CD4-positive, alpha-beta T cell treated with Interleukin-15 for 4 hours (primary cell): ENCODE results near the gene FMN2.

Source experiments
- DNase-seq: peaks from one replicate; pipeline ENCODE4 v3.0.0-alpha.2; 2020; ENCODE audit warnings: low spot score

The FMN2 gene

DNA sequence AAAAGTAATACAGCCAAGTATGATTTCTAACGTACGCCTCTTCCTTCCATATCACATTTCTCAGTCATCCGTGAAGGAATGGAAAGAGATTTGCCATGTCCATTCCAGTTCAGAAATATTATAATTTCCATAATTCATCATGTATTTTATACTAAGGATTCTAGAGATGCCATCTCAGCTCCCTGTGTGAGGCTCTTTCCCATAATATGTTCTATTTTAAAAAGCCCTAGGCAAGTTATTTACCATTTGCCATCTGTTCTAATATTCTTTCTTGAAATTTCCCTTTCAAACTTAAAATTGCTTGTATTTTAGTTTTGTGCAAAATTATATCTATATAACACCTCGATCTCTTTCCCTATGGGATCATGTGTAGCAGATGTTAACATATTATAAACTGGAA lies 106.7 kb downstream of the FMN2 start:
- DNase-seq = no peak

DNA sequence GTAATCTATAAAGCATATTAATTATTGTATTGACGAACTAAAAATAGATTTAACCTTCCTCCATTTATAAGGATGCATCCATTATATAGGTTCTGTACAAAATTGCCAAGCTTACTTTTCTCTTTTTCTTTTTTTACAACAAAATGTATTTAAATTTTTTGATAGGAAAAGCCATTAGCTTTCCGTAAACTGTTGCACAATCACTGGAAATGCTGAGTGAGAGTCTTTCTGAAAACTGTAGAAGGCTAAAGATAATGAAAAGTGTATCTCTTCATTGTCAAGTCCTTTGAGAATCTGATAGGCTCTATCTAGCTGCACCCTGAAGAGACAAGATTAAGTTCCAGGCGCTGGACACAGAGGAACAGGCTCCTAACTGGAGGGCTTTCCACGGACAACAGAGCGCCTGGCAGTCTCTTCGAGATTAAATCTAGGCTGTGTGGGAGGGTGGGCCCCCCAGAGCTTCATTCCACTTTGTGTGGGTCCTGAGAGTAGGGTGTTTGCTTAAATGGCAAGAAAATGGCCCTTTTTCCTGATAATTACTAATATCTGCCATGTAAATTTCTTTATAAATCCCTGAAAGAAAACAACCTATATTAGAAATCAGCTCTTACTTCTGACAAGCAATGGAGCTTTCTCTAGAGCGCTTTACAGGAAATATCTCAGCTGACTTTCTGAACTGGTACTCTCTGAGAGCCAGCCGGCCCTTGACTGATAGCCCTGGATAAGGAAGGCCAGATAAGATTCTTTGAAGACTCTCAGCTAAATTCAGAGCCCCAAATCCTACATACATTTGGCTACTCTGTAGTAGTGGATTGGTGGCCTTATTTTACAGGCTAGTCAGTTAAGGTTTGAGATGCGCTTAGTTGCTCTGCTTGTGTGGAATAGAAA lies 108.3 kb downstream of the FMN2 start:
- no peak for DNase-seq

DNA sequence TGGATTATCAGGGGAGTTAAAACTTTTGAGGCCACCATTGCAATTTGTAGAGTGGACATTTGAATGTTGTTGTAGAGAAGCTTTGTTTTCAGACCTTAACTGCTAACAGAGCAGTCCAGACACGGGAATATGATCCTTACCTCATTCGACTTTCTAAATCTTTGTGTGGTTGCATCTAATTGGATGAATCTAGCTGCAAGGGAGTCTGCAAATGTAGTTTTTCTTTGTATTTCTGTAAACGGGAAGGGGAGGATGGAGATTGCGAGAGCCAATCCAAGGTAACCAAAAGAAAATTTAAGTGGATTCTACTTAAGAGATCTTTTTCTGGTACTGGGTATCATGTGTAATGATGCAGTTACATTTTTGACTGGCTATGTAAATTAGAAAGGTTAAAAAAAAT lies 110.2 kb downstream of the FMN2 start:
- no peak for DNase-seq

DNA sequence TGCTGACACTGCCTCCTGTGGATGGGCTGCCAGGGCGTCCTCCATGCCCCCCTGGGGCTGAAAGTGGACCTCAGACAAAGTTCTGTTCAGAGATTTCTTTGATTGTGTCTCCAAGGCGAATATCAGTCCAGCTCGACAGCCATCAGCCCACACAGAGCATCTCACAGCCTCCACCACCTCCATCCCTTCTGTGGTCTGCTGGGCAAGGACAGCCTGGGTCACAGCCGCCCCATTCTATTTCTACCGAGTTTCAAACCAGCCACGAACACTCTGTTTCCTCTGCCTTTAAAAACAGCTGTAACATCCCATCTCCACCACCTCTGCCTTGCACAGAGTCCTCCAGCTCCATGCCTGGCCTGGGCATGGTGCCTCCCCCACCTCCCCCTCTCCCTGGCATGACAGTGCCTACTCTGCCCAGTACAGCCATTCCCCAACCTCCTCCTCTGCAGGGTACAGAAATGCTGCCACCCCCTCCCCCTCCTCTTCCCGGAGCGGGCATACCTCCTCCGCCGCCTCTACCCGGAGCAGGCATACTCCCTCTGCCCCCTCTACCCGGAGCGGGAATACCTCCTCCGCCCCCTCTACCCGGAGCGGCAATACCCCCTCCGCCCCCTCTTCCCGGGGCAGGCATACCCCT lies 115.5 kb downstream of the FMN2 start:
- DNase-seq = no peak

DNA sequence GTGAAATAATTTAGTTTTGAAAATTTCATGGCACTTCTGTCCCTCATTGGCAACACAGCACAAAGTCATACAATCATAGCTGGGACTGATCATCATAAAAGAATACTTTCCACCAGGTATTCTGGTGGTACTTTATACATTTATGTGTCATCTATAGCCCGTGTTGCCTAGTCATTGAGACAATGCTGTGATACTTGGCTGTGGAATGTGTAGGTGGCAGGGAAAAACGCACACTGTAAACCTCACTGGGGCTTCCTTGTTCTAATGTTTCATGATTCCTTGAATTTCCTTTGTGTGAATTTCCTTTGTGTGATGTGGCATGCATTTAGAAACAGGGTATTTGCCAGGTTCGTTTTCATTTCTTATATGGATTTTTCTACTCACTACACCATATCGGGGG lies 118.3 kb downstream of the FMN2 start:
- no peak for DNase-seq

DNA sequence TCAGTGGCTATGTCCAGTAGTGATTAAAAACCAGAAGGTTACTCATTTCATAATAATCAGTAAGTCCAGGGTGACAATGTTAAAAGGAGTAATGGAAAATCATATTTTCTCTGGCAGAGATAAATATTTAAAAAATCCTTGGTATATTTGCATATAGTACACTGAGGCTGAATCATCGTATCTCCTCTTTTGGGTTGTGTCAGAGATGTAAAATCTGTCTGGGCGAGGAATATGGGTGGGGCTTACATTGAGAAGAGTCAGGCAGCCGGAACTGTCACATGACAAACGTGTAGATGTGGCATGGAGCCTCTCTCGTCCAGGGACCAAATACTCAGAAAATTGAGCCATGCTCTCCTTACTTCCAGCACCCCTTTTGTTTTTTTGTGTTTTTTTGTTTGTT lies 120.9 kb downstream of the FMN2 start:
- no peak for DNase-seq

DNA sequence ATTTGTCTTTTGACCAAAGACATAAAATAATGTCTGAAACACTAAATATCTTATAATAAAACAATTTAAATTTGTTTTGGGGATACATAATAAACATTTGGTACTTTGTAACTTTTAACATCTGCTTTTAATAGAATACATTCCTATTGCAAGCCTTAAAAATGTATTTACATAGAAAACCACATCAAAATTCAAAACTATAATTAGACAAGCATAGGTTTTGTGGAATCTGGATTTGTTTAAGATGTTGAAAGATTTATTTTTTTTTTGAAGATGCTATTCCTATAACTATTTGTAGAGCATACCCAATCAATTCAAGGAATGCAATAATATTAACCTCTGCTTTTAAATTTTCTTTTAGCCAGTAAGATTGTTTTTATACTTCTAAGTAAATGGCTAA lies 125.7 kb downstream of the FMN2 start:
- DNase-seq = no peak

DNA sequence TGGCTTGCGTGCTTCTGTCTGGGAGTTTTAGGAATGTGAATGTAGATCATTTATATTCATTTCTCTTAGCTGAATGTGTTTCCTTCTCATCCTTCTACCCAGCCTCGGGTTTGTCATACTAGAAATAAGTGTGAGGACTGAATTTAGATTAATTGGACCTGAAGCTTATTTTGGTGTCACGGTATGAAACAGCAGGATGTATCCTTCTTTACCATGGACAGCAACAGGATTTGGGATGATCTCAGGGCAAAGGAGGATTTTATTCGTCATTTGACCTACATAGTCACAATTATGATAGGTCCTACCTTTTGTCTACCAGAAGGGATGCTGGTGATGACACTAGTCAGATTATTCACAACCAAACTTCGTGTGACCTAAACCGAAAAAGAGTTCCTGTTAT lies 127.4 kb downstream of the FMN2 start:
- DNase-seq = no peak

DNA sequence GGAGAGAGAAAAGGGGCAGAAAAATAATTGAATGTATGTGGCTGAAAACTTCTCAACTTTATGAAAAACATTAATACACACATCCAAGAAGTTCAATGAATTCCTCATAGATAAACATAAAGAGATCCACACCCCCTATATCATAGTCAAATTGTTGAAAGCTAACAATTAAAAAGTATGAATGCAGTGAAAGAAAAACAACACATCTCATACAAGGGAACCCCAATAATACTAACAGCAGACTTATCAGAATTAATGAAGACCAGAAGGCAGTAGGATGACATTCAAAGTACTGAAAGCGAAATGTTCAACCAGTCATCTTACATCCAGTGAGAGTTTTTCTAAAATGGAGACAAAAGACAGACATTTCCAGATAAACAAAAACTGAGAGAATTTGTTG lies 134.4 kb downstream of the FMN2 start:
- no peak for DNase-seq

DNA sequence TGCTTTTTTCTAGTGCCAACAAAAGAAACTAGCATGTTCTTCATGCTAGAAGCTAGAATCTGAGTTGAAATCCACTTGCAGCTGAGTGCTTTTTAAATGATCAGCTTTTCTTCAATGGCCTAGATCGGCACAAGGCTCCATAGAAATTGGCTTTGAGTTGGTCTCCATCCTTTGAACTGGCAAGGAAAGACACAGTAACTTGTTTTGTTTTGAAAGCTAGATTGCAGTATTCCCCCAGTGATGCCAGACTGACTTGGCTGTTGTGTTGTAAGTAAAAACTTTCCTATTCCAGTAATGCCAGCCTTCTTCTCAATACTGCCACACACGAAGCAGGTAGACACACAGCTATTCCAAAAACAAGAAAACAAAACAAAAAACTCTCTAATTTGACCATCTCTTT lies 139.1 kb downstream of the FMN2 start:
- no peak for DNase-seq

DNA sequence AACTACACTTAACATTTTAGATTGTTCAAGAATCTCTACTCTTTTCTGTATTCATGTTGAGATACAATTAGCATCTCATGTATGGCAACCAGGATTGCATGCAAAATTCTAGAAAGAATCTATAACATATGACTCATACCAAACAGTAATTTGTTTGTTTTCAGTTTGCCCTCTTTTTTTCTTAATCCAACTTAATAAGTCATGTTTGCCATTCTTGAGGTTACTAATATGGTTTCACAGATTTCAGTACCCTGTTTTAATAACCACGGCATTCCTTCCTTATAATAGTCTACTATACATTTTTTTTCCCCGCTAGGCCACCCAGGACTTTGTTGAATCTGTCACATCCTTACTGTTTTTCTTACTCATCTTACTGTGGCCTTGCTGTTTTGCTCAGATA lies 140.8 kb downstream of the FMN2 start:
- DNase-seq = no peak

DNA sequence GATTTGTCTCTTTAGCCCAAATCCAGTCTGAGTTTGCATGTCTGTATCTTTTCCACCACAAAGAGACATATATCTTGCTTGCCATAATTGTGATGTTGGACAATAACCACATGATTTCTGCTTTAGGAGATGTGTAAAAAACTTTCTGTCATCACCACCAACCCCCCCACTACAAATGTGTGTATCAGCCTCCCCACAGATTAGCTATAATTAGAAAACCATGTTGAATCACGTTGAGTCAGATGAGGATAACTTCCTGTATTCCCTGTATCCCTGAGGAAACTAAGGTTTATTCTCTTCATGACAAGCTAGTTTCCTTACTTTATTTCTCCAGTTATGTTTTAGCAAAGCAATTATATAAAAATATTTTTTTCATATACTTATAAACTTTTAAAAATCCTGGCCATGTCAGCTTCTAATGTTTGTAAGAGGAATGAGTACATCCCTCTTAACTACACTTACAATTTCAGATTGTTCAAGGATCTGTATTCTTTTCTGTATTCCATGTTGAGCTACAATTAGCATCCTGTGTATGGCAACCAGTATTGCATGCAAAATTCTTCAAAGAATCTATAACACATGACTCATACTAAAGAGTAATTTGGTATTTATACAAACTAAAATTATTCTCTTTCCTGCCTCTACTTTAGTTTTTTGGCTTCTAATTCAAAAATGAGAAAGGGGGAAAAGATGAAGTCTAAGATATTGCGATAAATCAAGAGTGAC lies 143.0 kb downstream of the FMN2 start:
- DNase-seq = no peak

DNA sequence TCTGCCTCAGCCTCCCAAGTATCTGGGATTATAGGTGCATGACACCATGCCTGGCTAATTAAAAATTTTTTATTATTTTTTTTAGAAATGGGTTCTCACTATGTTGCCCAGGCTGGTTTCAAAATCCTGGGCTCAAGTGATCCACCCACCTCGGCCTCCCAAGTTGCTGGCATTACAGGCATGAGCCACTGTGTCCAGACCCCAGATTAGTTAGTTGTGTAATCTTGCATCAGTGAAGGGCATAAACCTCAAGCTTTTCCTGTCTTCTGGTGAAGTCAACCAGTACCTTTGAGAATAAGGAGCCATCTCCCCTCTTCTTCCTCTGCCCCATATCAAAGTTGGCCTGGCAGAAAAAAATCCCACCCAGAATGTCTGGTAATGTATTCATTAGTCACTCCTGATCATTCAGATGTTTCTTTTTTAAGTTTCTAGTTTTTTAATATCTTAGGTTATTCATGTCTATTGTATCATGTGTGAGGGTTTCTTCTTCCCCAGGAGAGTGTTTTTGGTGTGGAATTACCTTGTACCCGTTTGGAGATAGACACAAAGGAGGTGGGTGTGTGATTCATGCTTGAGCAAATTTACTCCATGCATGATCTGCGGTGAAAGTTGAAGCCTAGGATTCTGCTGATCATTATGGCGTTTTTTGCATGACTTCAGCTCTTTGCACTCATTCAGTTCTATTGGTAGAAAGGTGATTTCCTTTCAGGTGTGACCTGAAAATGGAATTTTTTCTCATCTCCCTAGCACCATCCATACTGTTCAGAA lies 144.0 kb downstream of the FMN2 start:
- no peak for DNase-seq

DNA sequence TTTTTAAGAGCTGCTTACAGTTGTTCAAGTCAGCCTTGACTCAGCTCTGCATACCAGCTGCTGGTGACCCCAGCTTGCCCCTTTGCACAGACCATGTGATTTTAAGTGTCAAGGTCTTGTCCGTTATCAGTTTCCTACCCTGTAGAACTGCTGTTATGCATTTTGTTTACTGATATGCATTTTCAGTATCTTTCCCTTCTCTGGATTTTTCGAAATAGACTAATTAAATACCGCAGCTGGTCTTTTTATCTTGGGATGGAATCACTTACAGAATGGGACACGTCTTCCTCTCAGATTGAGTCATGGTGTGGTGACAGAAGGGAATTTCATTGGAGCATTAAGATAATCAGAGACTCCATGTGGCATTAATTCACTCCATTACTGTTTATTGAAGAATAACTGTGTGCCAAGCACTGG lies 145.6 kb downstream of the FMN2 start:
- no peak for DNase-seq

DNA sequence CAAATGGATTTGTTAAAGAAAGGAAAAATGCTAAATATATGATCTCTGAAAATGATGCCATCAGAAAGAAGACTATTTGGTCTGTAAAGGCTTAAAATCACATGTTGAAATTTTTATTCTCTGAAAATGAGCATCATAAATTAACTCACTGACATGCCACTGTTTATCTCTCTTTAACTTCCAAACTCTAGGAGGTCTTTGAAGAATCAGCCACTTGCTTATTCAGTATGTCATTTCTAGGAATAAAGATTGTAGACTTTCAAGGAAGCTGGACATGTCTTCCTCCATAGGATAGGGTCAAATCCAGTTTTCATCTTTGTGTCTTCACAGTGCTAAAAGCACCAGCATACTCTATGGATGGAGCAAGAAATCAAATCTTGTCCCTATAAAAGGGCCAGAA lies 147.6 kb downstream of the FMN2 start:
- DNase-seq = no peak

DNA sequence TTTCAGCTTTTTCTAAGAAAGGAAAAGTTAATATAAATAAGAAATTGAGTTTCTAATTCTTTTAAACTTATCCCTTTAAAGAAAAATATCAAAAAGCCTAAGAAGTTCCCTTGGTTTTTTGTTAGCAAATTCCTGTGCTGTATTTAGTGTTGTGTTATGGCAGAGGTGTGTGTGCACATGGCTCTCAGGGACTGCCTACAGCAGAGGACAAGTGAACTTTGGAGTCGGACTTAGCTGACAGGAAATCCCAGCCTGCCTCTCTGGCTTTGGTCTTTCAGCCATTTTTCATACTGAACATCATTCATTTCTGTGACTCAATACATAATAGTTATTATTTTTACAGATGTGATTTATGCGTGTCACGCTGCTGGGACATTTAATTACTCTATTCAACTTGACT lies 149.6 kb downstream of the FMN2 start:
- DNase-seq = no peak

DNA sequence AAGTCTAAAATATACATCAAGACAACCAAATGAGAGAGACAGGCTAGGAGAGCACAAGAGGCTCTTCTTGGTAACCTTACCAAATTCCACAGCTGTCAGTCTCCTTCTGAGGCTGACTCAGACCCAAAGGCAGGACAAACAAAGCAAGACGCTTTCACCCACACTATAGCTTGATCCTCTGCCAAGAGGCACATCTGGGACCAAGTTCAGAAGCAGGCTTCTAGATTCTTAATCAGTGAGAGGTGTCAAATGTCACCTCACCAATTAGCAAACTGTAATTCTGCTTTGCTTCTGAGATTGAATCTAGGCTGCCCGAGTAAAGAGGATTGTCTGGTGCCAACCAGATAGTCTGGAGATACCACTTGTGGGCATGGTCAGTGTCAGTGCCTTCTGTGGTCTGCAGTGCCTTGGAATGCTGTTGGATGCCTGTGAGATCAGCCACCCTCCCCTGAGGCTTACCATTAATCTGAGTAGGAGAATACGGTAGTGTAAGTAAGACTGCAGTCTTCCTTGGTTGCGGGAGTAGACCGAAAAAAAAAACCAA lies 151.0 kb downstream of the FMN2 start:
- DNase-seq = no peak

DNA sequence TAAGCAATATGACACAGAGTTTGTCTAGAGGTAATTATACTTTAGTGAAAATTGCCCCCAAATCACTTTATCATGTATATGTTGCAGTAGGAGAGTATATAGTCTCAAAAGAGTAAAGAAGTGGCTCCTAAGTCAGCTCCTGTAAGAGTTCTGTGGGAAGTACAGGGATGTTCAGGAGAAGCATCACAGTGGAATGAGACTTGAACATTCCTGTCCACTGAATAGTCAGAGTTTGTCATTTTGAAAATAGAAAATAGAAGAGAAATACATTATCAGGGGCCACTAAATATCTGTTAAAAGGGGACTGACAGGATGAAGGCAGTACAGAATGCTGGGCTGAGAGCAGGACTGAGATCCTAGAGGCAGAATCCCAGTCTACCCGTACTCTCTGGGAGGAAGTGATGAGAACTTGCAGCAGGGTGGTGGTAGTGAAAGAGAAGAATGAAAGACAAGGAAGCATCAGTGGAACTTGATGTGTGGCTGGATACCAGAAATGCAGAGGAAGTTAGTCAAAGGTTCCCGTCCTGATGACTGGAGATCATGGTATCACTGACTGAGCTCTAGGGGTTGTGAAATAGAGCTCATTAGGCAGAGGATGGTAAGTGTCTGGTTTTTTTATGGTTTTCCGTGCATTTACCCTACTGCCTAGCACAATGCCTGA lies 153.4 kb downstream of the FMN2 start:
- no peak for DNase-seq

DNA sequence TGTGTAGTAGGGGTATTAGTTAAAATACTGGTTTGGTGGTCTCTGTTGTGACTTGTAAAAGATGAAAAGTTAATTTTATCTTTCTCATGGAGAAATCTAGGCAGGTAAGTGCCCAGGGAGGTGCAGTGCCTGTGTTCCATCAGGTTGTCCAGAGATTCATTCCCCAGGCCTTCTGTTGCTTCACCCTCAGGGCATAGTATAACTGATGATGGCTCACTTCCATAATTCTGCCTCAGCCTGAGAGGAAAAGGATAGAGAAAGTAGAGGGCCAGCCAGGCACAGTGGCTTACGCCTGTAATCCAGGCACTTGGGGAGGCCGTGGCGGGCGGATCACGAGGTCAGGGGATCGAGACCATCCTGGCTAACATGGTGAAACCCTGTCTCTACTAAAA lies 153.9 kb downstream of the FMN2 start:
- no peak for DNase-seq

DNA sequence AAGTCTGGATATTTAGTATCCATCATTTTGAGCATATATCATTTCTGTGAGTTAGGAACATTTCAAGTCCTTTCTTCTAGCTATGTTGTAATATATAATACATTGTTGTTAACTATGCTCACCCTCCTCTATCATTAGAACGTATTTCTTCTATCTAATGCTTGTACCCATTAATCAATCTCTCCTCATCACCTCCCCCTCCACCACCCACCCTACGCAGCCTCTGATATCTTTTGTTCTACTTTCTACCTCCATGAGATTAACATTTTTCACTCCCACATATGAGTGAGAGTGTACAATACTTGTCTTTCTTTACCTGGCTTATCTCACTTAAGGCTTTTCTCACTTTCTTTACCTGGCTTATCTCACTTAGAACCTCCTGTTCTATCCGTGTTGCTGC lies 156.2 kb downstream of the FMN2 start:
- DNase-seq = no peak

DNA sequence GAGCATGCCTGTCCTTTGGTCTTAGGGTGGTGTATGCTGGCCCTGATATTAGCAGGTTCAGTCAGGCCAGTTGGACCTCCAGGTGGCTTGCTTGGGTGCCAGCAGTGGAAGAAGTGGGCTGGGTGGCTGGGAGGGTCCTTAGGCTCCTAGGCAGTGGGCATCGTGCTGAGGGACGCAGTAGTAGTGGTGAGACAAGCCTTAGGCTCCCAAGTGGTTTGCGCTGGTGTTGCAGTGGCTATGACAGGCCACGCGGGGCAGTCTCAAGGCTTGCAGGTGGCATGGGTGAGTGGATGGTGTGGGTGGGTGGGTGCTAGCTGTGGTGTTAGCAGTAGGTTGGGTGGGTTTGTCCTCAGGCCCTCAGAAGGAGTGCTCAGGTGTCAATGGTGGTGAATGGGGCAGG lies 162.3 kb downstream of the FMN2 start:
- no peak for DNase-seq
